ENCODE data around the gene SFXN5.
"Not testable (repeated sequence)": the region's sequence is repeated elsewhere in the genome, so short reads cannot be mapped to it uniquely, and the experiment has no call there.

The SFXN5 gene

GRCh38 chr2:72921088-72921851, 150.2 kb downstream of the SFXN5 start:
- DNase-seq (ENCODE audit: low spot score) = no peak

DNA sequence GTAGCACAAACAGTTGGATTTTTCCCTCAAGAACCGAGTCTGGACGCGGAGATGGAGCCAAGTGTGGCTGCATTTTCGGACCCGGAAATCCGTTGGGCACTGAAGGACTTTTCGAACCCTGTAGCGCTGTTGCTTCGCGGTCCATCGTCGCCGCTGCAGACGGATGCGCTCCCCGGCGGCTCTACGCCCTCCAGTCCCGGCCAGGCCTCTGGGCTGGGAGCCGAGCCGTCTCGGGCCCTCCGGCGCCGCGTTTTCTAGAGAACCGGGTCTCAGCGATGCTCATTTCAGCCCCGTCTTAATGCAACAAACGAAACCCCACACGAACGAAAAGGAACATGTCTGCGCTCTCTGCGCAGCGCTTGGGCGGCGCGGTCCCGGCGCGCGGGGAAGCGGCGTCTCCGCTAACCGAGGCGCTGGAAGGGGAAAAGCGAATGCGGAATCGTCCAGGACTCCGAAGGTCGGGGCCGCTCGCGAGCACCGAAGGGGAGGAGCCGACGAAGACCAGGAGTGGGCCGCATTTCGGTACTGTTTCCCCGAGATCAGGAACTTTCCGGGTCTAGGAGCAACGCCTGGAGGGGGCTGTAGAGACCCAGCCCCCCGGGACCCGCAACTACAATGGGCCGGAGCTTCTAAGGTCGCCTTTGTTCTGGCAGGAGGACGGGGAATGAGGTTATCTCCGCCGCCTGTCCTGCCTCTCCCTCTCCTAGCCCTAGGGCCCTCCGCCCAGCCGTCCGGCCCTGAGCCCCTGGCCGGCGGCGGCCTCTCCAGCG, 151.0 kb downstream of the SFXN5 start:
- DNase-seq (ENCODE audit: low spot score) = no peak

- DNase-seq (ENCODE audit: low spot score) = no peak
These were observed 151.8 kb downstream of the SFXN5 start for GRCh38 chr2:72919414-72920317.

DNA sequence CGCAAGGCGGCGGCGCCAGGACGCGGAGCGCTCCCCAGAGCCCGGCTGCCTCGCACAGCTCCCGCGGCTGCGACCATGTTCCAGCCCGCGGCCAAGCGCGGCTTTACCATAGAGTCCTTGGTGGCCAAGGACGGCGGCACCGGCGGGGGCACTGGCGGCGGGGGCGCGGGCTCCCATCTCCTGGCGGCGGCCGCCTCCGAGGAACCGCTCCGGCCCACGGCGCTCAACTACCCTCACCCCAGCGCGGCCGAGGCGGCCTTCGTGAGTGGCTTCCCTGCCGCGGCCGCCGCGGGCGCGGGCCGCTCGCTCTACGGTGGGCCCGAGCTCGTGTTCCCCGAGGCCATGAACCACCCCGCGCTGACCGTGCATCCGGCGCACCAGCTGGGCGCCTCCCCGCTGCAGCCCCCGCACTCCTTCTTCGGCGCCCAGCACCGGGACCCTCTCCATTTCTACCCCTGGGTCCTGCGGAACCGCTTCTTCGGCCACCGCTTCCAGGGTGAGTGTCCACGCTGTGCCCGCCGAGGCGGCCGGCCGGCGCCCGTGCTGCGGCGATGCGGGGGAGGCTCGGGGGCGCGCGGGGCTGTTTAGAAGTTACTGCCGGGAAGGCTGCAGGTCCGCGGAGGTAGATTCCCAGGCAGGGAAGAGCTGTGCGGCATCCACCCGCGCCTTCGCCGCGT, 153.5 kb downstream of the SFXN5 start:
- no peak for DNase-seq (ENCODE audit: low spot score)

GRCh38 chr2:72917138-72917876, 154.2 kb downstream of the SFXN5 start, which contains the start of gene EMX1:
Gene EMX1 (plus strand): TSS chr2:72917519. CDS start chr2:72917853, 334 bp downstream.
- peak; percentile 35 for DNase-seq (ENCODE audit: low spot score)

- DNase-seq (ENCODE audit: low spot score) = no peak
These were observed 154.8 kb downstream of the SFXN5 start for GRCh38 chr2:72916743-72917137.

DNA sequence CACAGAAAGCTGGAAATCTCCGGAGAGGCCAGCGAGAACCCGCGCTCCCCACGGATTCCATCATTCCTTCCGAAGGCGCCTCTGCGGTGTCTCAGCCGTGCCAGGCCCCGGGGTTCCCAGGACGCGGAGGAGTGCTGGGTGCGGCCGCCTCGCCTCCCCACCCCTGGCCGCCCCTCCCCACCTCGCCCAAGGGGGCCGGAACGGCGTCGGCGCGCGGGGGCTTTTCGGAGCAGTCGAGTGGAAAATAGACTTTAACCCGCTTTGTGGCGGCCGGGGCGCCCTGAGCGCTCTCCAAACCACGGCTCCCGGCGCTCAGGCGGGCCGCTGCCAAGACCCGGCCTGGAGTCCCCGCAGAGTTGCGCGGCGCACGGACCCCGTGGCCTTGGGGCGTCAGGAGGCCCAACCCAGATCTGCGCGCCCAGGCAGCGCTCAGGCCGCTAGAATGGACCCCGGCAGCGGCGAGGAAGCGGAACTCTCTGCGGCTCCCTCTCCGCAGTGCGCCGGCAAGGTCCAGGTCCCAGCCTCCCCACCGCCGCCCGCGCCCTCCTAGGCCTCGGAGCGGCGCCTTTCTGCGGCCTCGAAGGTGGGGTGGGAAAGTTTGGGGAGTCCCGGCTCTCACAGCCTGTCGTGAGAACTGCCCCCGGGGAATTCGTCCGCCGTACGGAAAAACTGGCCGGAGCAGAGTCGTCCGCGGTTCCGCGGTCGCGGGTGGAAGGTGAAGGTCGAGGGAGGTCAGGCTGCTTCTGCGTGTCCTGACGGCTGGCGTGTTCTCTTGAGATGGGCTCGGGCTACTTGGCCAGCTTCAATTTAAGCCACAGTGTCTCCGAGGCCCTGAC, 155.4 kb downstream of the SFXN5 start:
- DNase-seq (ENCODE audit: low spot score) = no peak

DNA sequence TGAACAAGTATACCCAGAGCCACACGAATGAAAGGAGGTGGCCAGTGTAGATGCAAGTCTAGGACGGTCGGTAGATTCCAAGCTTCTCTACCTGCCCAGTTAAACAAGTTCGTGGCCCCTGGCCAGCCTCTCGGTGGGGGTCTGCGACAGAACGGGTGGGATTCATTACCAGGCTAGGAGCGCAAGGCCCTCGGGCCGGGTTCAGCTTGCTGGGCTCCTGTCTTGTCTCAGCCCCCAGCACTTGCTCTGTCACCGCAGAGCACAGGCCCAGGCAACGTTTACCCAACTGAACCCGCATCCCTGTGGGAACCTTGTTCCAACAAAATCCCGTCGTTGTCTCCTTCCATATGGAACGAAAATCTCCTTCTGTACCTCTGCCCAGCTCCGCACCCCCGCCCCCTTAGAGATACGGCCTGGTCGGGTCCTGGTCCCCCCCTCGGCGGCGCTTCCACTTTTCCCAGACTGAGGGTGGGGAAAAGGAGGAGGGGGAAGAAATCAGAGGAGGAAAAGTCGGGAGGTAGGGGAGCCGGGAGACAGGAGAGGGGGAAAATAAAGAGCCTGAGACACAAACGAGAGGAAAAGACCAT, 156.1 kb downstream of the SFXN5 start:
- DNase-seq (ENCODE audit: low spot score) = no peak

GRCh38 chr2:72914589-72915319, 156.8 kb downstream of the SFXN5 start:
- no peak for DNase-seq (ENCODE audit: low spot score)

GRCh38 chr2:72914206-72914559, 157.3 kb downstream of the SFXN5 start:
- no peak for DNase-seq (ENCODE audit: low spot score)

- no peak for DNase-seq (ENCODE audit: low spot score)
These were observed 157.9 kb downstream of the SFXN5 start for GRCh38 chr2:72913486-72914205.

GRCh38 chr2:72911256-72911655, 160.3 kb downstream of the SFXN5 start:
- DNase-seq (ENCODE audit: low spot score) = no peak

DNA sequence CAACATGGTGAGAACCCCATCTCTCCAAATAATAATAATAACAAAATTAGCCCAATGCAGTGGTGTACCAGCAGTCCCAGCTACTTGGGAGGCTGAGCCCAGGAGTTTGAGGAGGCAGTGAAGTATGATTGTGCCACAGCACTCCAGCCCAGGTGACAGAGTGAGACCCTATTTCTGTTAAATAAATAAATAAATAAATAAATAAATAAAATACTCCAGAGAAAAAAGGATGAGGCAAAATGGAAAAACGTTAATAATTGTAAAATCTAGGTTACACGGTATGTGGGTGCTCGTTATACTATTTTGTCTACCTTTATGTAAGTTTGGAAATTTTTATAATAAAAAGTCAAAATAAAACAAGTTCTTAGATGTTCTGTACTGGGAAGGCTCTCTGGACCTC, 162.8 kb downstream of the SFXN5 start:
- no peak for DNase-seq (ENCODE audit: low spot score)

- DNase-seq (ENCODE audit: low spot score) = not testable (repeated sequence)
These were observed 164.1 kb downstream of the SFXN5 start for GRCh38 chr2:72907369-72907768.

DNA sequence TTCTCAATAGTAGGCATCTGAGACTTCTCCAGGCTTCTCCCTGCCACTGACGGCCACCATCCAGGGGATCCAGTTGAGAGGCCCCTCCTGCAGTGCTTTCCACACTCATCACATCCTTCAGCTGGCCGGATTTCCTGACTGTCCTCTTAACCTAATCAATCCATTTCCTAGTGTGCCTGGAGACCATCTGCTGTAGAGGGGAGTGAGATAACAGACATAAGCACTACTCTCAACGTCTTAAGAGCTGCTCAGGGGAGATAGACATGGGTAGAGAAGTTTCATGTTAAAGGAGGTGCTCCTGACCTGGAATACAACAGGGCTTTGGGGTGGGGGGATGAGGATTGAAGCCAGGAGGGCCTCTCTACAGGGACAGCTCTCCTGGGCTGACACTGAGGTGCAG, 170.1 kb downstream of the SFXN5 start:
- no peak for DNase-seq (ENCODE audit: low spot score)

- no peak for DNase-seq (ENCODE audit: low spot score)
These were observed 171.2 kb downstream of the SFXN5 start for GRCh38 chr2:72900191-72900825.

- no peak for DNase-seq (ENCODE audit: low spot score)
These were observed 173.0 kb downstream of the SFXN5 start for GRCh38 chr2:72898585-72898906.
